ENCODE data around the gene RSRC1.

RSRC1 gene

GRCh38 chr3:158169091-158169491 is 59.2 kb downstream of the RSRC1 start:
- Histone ChIP-seq H2AFZ (no peak overlapping the region), H3K9ac (no peak overlapping the region), H3K36me3 (ENCODE audit: control insufficient read depth, insufficient read depth, low read length) (no peaks in the 10 kb centered on the region), H3K27ac (no peak overlapping the region), H3K27me3 (ENCODE audit: control insufficient read depth, insufficient read depth, low read length) (no peaks in the 10 kb centered on the region), H3K4me1 (no peaks in the 10 kb centered on the region), H3K4me2 (ENCODE audit: low read length) (no peak overlapping the region), H3K4me3 (ENCODE audit: low read depth, low read length) (no peak overlapping the region), H3K9me3 (ENCODE audit: control insufficient read depth, low read length) (no peaks in the 10 kb centered on the region), H3K79me2 (no peaks in the 10 kb centered on the region)
- no peak for TF ChIP-seq CTCF (IDR thresholded peaks at IDR 0.05)

- Histone ChIP-seq H2AFZ (no peak overlapping the region), H3K4me2 (ENCODE audit: low read length) (no peak overlapping the region), H3K79me2 (no peaks in the 10 kb centered on the region), H3K4me1 (no peaks in the 10 kb centered on the region), H3K9me3 (ENCODE audit: control insufficient read depth, low read length) (no peaks in the 10 kb centered on the region), H3K36me3 (ENCODE audit: control insufficient read depth, insufficient read depth, low read length) (no peaks in the 10 kb centered on the region), H3K27me3 (ENCODE audit: control insufficient read depth, insufficient read depth, low read length) (no peaks in the 10 kb centered on the region), H3K27ac (no peak overlapping the region), H3K9ac (no peak overlapping the region), H3K4me3 (ENCODE audit: low read depth, low read length) (no peak overlapping the region)
- no peak for TF ChIP-seq CTCF (IDR thresholded peaks at IDR 0.05)
Observed at GRCh38 chr3:158181096-158181495, 71.2 kb downstream of the RSRC1 start.

GRCh38 chr3:158185711-158186110 is 75.8 kb downstream of the RSRC1 start:
- no peak overlapping the region for H3K27ac ChIP-seq
- no peaks in the 10 kb centered on the region for H3K79me2 ChIP-seq
- H3K9me3 ChIP-seq (ENCODE audit: control insufficient read depth, low read length): no peaks in the 10 kb centered on the region
- H3K27me3 ChIP-seq (ENCODE audit: control insufficient read depth, insufficient read depth, low read length): no peaks in the 10 kb centered on the region
- H3K4me3 ChIP-seq (ENCODE audit: low read depth, low read length): no peak overlapping the region
- H3K36me3 ChIP-seq (ENCODE audit: control insufficient read depth, insufficient read depth, low read length): no peaks in the 10 kb centered on the region
- no peak overlapping the region for H3K9ac ChIP-seq
- TF ChIP-seq CTCF (IDR thresholded peaks at IDR 0.05): no peak
- H2AFZ ChIP-seq: no peak overlapping the region
- no peaks in the 10 kb centered on the region for H3K4me1 ChIP-seq
- no peak overlapping the region for H3K4me2 ChIP-seq (ENCODE audit: low read length)

GRCh38 chr3:158200955-158201354 is 91.1 kb downstream of the RSRC1 start:
- Histone ChIP-seq H3K79me2 (no peaks in the 10 kb centered on the region), H3K9ac (no peak overlapping the region), H3K4me3 (ENCODE audit: low read depth, low read length) (no peak overlapping the region), H3K27ac (no peak overlapping the region), H2AFZ (no peak overlapping the region), H3K9me3 (ENCODE audit: control insufficient read depth, low read length) (no peaks in the 10 kb centered on the region), H3K36me3 (ENCODE audit: control insufficient read depth, insufficient read depth, low read length) (peaks cover 2% of the 10 kb centered on the region), H3K4me2 (ENCODE audit: low read length) (no peak overlapping the region), H3K4me1 (no peaks in the 10 kb centered on the region), H3K27me3 (ENCODE audit: control insufficient read depth, insufficient read depth, low read length) (no peaks in the 10 kb centered on the region)
- TF ChIP-seq CTCF (IDR thresholded peaks at IDR 0.05): no peak

GRCh38 chr3:158205324-158205723 is 95.4 kb downstream of the RSRC1 start:
- H3K4me2 ChIP-seq (ENCODE audit: low read length): no peak overlapping the region
- H3K27me3 ChIP-seq (ENCODE audit: control insufficient read depth, insufficient read depth, low read length): no peaks in the 10 kb centered on the region
- H3K9me3 ChIP-seq (ENCODE audit: control insufficient read depth, low read length): no peaks in the 10 kb centered on the region
- H3K4me3 ChIP-seq (ENCODE audit: low read depth, low read length): no peak overlapping the region
- H3K36me3 ChIP-seq (ENCODE audit: control insufficient read depth, insufficient read depth, low read length): peaks cover 2% of the 10 kb centered on the region
- no peak overlapping the region for H3K9ac ChIP-seq
- H3K79me2 ChIP-seq: no peaks in the 10 kb centered on the region
- TF ChIP-seq CTCF (IDR thresholded peaks at IDR 0.05): no peak
- H3K4me1 ChIP-seq: no peaks in the 10 kb centered on the region
- no peak overlapping the region for H2AFZ ChIP-seq
- H3K27ac ChIP-seq: no peak overlapping the region

Data from parathyroid adenoma (tissue), 2 donors.